Kidney (tissue), 14 donors: ENCODE data around the gene LLGL2. TPM values are rescaled to one million over a fixed set of nuclear protein-coding genes. Genes with fewer than 3 reads are reported as not detected.
A peak's percentile ranks its signal among the peaks of the same experiment; 100 is the strongest.

Experiments used
- DNase-seq, 5 donors: peaks; one replicate each; pipeline ENCODE4 v3.0.0-alpha.2; 2013 to 2020
- FAIRE-seq: peaks from 2 replicates; lab custom pipeline; 2012; peaks lifted over from hg19 to GRCh38; lab: Jason Lieb, UNC
- H3K27ac ChIP-seq, 2 donors: one replicate each; pipeline ENCODE4 v1.7.0; 2013; ENCODE audit warnings: low read depth in 2 of 2, low read length in 2 of 2, inconsistent platforms in 1 of 2
- H3K27me3 ChIP-seq: one replicate; pipeline ENCODE4 v1.7.1; 2013; ENCODE audit warnings: low read length, inconsistent platforms; ENCODE audit not compliant: control insufficient read depth, insufficient read depth
- H3K36me3 ChIP-seq, 3 donors: one replicate each; pipeline versions ENCODE4 v1.7.0 to v1.7.1; 2013; ENCODE audit warnings: low read length in 3 of 3, control low read depth in 1 of 3, inconsistent platforms in 1 of 3; ENCODE audit not compliant: insufficient read depth in 3 of 3, control insufficient read depth in 2 of 3
- H3K4me1 ChIP-seq, 3 donors: one replicate each; pipeline versions ENCODE4 v1.7.0 to v1.7.1; 2013; ENCODE audit warnings: low read length in 3 of 3, inconsistent platforms in 1 of 3, low read depth in 1 of 3; ENCODE audit not compliant: control insufficient read depth in 2 of 3, insufficient read depth in 2 of 3
- H3K4me3 ChIP-seq, 3 donors: one replicate each; pipeline versions ENCODE4 v1.7.0 to v1.8.1; 2013; ENCODE audit warnings: low read length in 3 of 3, control low read depth in 1 of 3, inconsistent platforms in 1 of 3
- H3K9ac ChIP-seq, 3 donors: one replicate each; pipeline versions ENCODE4 v1.7.0 to v1.7.1; 2013; ENCODE audit warnings: low read length in 3 of 3, control low read depth in 1 of 3, inconsistent platforms in 1 of 3
- H3K9me3 ChIP-seq, 3 donors: one replicate each; pipeline versions ENCODE4 v1.7.0 to v1.7.1; 2013; ENCODE audit warnings: low read length in 3 of 3, control low read depth in 1 of 3, inconsistent platforms in 1 of 3; ENCODE audit not compliant: control insufficient read depth in 2 of 3, insufficient read depth in 1 of 3
- intact Hi-C: fragments of 100-400 bp; cut with DNase I; formaldehyde crosslinking; loops from one replicate; pipeline ENCODE4 v1.11.1; 2022
- polyA plus RNA-seq: library from polyadenylated mRNA; stranded (reverse); fragments of 350-450 nt; fragmentation: Illumina TruSeq; extraction: RNeasy Lipid Tissue Mini Kit (QIAGEN cat#74804); gene quantifications from one replicate; pipeline ENCODE4 v1.2.3, GENCODE V29; 2014; ENCODE audit warnings: low read depth, low replicate concordance; ENCODE audit not compliant: insufficient read depth
- total RNA-seq: library from RNA; stranded (reverse); fragmentation: NEBNext Ultra II Directional; extraction: Animal tissue kit (Norgen Biotek cat#: 25700); gene quantifications from one replicate; pipeline ENCODE4 v1.2.1, GENCODE V29; 2021
- TF ChIP-seq, protein P1 (sequence below): IDR thresholded peaks from 3 replicates; pipeline ENCODE4 v1.5.1; 2012; ENCODE audit warnings: mild to moderate bottlenecking, moderate library complexity, borderline replicate concordance; ENCODE audit not compliant: insufficient read depth; ENCODE audit errors: extremely low read depth
- donor health status: control.
- donor health status: control.
- donor health status: control.
- donor health status: control.
- donor health status: control.
- donor health status: DM: yes; HTN: yes; CAD: no.
- donor health status: Normal renal cell carcinoma (clear cell type).

The LLGL2 gene
- total and polyA plus RNA-seq, 2 donors from 2014 or later: 181 to 262 TPM

DNA sequence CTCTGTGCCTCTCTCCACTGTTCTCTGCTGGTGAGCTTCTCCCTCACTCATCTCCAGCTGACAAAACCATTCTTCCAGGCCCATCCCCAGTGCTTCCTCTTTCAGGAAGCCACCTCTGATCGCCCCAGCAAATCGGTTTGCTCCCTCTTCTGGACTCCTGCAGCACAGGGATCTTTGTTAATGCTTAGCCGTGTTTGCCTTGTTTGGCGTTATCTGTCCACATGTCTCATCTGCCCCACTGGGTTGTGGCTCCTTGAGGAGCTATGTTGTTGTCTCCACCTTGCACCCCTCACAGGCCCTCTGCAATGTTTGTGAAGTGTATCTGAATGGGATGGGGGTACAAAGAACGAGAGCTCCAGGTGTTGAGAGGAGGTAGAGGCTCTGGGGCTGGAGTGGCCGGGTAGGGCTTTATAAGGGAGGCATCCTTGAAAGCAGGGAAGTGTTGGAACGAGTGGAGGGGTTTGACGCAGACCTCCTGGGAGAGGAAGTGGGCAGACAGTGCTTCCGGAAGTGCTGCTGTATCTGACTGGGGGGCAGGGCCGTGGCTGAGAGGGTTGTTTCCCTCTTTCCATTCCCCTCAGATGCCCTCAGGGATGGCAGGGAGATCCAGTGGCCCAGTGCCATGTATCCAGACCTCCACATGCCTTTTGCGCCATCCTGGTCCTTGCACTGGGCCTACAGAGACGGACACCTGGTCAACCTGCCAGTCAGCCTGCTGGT is 38.0 kb upstream of the LLGL2 start:
- Histone ChIP-seq H3K4me1 (peaks cover 0 to 39% (median 10%) of the 10 kb centered on the region in 3 donors), H3K27ac (peak overlapping the region in 1 of 2 donors; percentile 69), H3K27me3 (no peaks in the 10 kb centered on the region), H3K9me3 (no peaks in the 10 kb centered on the region), H3K4me3 (peak overlapping the region in 1 of 3 donors; percentile 16), H3K9ac (peak overlapping the region in 1 of 3 donors; percentile 56), H3K36me3 (peaks cover 0 to 5% (median 3%) of the 10 kb centered on the region in 3 donors)
- TF ChIP-seq, protein P1, sequence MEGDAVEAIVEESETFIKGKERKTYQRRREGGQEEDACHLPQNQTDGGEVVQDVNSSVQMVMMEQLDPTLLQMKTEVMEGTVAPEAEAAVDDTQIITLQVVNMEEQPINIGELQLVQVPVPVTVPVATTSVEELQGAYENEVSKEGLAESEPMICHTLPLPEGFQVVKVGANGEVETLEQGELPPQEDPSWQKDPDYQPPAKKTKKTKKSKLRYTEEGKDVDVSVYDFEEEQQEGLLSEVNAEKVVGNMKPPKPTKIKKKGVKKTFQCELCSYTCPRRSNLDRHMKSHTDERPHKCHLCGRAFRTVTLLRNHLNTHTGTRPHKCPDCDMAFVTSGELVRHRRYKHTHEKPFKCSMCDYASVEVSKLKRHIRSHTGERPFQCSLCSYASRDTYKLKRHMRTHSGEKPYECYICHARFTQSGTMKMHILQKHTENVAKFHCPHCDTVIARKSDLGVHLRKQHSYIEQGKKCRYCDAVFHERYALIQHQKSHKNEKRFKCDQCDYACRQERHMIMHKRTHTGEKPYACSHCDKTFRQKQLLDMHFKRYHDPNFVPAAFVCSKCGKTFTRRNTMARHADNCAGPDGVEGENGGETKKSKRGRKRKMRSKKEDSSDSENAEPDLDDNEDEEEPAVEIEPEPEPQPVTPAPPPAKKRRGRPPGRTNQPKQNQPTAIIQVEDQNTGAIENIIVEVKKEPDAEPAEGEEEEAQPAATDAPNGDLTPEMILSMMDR: no peak
- DNase-seq: no peak
- intact Hi-C loops: no loop called here
- FAIRE-seq: no peak

DNA sequence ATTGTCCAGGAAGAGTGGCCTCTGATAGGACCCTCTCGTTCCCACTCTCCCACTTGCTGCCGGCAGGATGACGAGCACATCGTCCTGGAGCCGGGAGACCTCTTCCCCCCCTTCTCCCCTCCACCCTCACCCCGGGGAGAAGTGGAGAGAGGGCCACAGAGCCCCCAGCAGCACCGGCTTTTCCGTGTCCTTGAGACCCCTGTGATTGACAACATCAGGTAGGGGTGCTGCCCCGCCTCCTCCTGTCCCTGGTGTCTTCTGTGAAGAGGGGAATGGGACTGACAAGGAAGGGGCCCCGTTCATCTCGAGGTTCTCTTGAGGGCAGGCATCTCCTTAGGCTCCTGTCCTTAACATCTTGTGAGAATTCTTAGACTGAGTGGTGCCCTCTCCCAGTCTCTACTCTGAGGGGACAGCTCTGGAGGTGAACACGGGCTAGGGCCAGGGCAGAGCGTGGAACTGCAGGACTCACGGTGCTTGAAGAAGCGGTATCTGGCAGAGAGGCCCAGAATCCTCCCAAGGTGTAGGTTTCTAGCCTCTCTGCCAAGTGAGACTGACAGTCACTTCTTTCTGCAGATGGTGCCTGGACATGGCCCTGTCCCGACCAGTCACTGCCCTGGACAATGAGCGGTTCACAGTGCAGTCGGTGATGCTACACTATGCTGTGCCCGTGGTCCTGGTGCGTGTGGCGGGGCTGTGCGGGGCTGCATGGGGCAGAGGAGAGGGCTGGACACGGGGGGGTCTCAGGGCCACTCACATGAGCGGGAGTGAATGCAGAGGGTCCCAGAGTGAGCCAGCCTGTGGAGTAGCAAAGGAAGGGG is 36.6 kb upstream of the LLGL2 start:
- TF ChIP-seq, protein P1: no peak
- Histone ChIP-seq H3K9me3 (no peaks in the 10 kb centered on the region), H3K4me3 (no peak overlapping the region), H3K9ac (no peak overlapping the region), H3K27me3 (no peaks in the 10 kb centered on the region), H3K36me3 (peaks cover 0 to 16% (median 9%) of the 10 kb centered on the region in 3 donors), H3K4me1 (peaks cover 0 to 36% (median 10%) of the 10 kb centered on the region in 3 donors), H3K27ac (no peak overlapping the region)
- DNase-seq: no peak
- no peak for FAIRE-seq
- intact Hi-C loops: no loop called here

DNA sequence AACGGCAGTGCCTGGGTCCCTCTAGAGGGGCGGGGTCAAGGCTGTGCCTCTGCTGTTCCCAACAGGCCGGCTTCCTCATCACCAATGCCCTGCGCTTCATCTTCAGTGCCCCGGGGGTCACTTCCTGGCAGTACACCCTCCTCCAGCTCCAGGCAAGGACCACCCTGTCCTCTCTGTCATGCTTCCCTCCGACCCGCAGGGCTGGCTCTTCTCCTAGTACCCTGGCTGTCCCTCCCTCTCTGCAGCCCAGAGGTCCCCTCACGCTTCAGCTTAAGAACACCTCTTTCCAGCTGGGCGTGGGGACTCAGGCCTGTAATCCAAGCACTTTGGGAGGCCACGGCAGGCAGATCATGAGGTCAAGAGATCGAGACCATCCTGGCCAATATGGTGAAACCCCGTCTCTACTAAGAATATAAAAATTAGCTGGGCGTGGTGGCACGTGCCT is 36.0 kb upstream of the LLGL2 start:
- Histone ChIP-seq H3K4me1 (peaks cover 0 to 36% (median 10%) of the 10 kb centered on the region in 3 donors), H3K9ac (no peak overlapping the region), H3K27me3 (no peaks in the 10 kb centered on the region), H3K27ac (peak overlapping the region in 1 of 2 donors; percentile 14), H3K4me3 (no peak overlapping the region), H3K36me3 (peaks cover 0 to 21% (median 11%) of the 10 kb centered on the region in 3 donors), H3K9me3 (no peaks in the 10 kb centered on the region)
- DNase-seq (no peak), FAIRE-seq (no peak)
- intact Hi-C loops: no loop called here
- TF ChIP-seq, protein P1: no peak
